HG02678 (cell line): ENCODE data around the gene BMP5.

Experiments used
- ATAC-seq: cut with Tn5 transposase; IDR thresholded peaks from one replicate; pipeline ENCODE4 v1.9.1; 2021; ENCODE audit warnings: mild to moderate bottlenecking, moderate library complexity; ENCODE audit not compliant: unreplicated experiment

BMP5 gene

DNA sequence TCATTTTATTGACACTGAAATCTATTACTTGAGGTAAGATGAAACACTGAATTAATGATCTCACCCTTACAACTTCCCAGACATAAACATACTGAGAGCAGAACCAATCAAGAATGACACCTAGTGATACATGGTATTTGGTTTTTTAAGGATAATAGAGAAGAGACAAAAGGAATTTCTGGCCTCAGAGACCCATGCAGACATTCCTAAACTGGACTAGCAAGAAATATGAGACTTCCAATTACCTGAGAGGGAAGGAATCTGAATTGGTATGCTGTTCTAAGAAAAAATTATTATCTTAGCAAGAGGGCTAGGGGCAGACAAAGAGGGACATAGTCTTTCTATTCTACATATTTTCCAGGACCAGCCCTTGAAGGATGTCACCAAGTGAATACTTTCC, 141.1 kb downstream of the BMP5 start:
- ATAC-seq = no peak

GRCh38 chr6:55729665-55730064, 145.7 kb downstream of the BMP5 start:
- no peak for ATAC-seq

DNA sequence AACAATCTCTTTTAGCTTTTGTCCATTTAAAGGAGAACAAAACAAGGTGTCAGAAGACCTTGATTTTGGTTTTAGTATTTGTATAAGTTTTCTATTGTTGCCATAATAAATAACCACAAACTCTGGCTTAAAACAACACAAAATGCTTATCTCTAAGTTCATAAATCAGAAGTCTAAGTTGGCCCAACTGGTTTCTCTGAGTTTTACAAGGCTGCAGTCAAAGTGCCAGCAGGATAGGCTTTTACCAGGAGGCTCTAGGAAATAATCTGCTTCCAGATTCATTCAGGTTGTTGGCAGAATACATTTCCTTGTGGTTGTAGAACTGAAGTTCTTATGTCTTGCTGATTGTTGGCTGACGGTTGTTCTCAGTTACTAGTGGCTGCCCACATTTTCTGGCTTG, 149.2 kb downstream of the BMP5 start:
- ATAC-seq = no peak

- ATAC-seq = no peak
Measured at GRCh38 chr6:55714831-55715230, 160.6 kb downstream of the BMP5 start.

GRCh38 chr6:55713436-55713835, 162.0 kb downstream of the BMP5 start:
- no peak for ATAC-seq

DNA sequence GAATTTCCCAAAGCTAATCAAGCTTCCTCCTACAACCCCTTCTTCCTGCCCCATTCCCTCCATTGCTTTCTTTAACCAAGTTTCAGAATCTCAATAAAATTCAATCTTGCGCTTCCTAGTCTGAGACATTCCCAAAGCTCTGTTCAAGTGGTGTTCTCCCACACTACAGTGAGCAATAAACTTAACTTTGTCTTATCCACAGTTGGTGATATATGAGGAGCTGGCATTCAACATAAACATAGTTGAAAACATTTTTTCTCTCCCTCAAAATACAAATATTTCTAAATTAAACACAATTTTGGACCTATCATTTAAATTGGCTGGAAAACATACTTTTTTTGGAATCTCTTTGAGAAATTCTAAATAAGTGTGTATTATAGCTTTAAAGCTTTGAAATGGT, 166.7 kb downstream of the BMP5 start:
- no peak for ATAC-seq

DNA sequence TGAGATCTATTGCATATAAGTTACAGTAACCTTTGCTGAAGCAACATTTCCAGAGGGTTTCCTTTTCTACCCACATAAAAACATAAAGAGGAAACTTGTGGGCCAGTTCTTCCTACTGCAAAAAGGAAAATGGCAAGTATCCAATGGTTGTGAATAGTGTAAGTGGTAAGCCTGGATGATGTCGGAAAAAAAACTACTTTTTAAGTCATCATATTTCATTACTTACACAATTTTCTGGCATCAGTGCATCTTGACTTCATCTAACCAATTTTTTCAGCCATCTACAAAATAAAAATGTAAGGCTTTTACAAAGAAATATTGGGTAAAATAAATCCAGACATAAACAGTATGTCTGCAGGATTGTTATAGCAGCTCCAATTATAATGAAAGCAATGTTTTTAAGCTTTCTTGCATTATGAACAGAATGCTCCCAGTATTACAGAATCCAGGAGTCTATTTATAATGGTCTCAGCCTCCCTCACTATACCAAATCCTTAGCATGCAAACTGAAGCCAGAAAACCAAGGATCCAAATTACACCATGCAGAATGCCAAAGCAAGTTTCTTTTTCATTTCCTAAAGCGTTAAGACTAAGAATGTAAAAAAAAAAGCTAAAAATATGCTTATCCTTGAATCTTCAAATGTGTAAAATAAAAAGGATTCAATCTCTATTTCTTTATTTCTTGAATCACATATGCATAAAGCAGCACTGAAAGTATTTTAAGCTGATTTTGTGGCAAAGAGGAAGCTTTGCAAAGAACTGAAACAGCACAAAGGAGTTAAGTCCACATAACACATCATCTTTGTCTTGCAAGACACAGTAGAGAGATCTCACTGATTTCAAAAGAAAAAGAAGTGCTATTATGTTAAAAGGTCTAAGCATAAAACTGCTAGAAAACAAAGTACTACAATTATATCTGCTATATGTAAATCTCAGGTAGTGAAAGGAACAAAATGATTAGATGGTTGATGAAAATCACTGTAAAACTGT, 169.6 kb downstream of the BMP5 start:
- no peak for ATAC-seq

DNA sequence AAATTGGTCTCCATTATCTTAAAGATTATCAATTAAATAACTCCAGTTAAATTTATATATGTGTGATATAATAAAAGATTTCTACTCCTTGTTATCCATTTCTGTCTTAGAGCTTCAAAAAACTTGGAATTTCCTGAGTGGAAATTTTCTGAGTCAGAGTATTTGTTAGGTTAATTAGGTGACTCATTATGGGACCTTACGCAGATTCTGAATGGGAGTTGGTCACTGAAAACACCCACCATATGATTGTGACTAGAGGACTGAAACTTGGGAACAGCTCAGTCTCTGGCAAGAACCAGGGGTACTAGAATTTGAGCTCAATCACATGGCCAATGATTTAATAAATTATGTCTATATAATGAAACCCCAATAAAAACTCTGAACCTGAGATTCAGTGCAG, 171.0 kb downstream of the BMP5 start:
- ATAC-seq = no peak
